Stimulated activated CD8-positive, alpha-beta memory T cell treated with anti-CD3 and anti-CD28 coated beads, Interleukin-4, amount 100 ng/mL, for 4 hours (primary cell): ENCODE measurements around the gene AKNAD1.

Experiments
- DNase-seq, 2 donors: peaks; one replicate each; pipeline ENCODE4 v3.0.0-alpha.2; 2020; ENCODE audit warnings: low read depth in 2 of 2, low spot score in 1 of 2

Gene AKNAD1

GRCh38 chr1:108865316-108865910 lies 8.5 kb upstream of the AKNAD1 start:
- no peak for DNase-seq

GRCh38 chr1:108863984-108864383 lies 7.1 kb upstream of the AKNAD1 start:
- DNase-seq: no peak

GRCh38 chr1:108862698-108863477 lies 6.0 kb upstream of the AKNAD1 start:
- no peak for DNase-seq

GRCh38 chr1:108862017-108862610 lies 5.2 kb upstream of the AKNAD1 start:
- no peak for DNase-seq

GRCh38 chr1:108861566-108861965 lies 4.7 kb upstream of the AKNAD1 start:
- DNase-seq: no peak

- no peak for DNase-seq
These were observed 3.5 kb upstream of the AKNAD1 start for GRCh38 chr1:108860190-108860907.

GRCh38 chr1:108858230-108858950 lies 1.5 kb upstream of the AKNAD1 start:
- no peak for DNase-seq

- no peak for DNase-seq
These were observed 2.5 kb downstream of the AKNAD1 start for GRCh38 chr1:108854221-108855019.

GRCh38 chr1:108852221-108852975 lies 4.5 kb downstream of the AKNAD1 start:
- no peak for DNase-seq

GRCh38 chr1:108851567-108851966 lies 5.3 kb downstream of the AKNAD1 start:
- no peak for DNase-seq

GRCh38 chr1:108850929-108851328 lies 6.0 kb downstream of the AKNAD1 start:
- no peak for DNase-seq

GRCh38 chr1:108848806-108849205 lies 8.1 kb downstream of the AKNAD1 start:
- no peak for DNase-seq

GRCh38 chr1:108847494-108847893 lies 9.4 kb downstream of the AKNAD1 start:
- no peak for DNase-seq

GRCh38 chr1:108845991-108846390 lies 10.9 kb downstream of the AKNAD1 start:
- DNase-seq: no peak

GRCh38 chr1:108845446-108845845 lies 11.4 kb downstream of the AKNAD1 start:
- no peak for DNase-seq

GRCh38 chr1:108843390-108844137 lies 13.3 kb downstream of the AKNAD1 start:
- no peak for DNase-seq

- no peak for DNase-seq
These were observed 14.2 kb downstream of the AKNAD1 start for GRCh38 chr1:108842525-108843181.

- DNase-seq: no peak
These were observed 15.2 kb downstream of the AKNAD1 start for GRCh38 chr1:108841703-108842102.
